IMR-90 (cell line): ENCODE measurements around the gene CEACAM20. TPM values are rescaled to one million over a fixed set of nuclear protein-coding genes. Genes with fewer than 3 reads are reported as not detected.
A peak's percentile ranks its signal among the peaks of the same experiment; 100 is the strongest.

ENCODE experiments used
- ATAC-seq: fragments of 200-7000 bp; cut with Tn5 transposase; 2 replicates; pipeline ENCODE4 v1.9.1; 2020; ENCODE audit warnings: low read depth, mild to moderate bottlenecking, moderate library complexity
- BruUV-seq: library from RNA; stranded (reverse); fragments of 400-500 nt; replicated peaks from 2 replicates; lab custom pipeline; 2021; lab: Mats Ljungman, UMichigan
- CTCF ChIA-PET: fragments of 300-600 bp; formaldehyde crosslinking; extraction: SDS; loops from one replicate; lab custom pipeline; 2021; ENCODE audit warnings: antibody characterized with exemption; lab: Yijun Ruan, JAX
- POLR2A ChIA-PET: fragments of 300-600 bp; sonication (Branson Sonifier 250); formaldehyde crosslinking; loops from one replicate; lab custom pipeline; 2022; ENCODE audit warnings: antibody characterized with exemption; ENCODE audit not compliant: unreplicated experiment; lab: Charles Lee
- DNase-seq: peaks from one replicate; pipeline ENCODE4 v3.0.0; 2013
- H2AFZ ChIP-seq: replicated peaks from 2 replicates; pipeline ENCODE3; 2013; ENCODE audit warnings: low read length, mild to moderate bottlenecking; ENCODE audit not compliant: poor library complexity
- H2AK5ac ChIP-seq: 2 replicates; pipeline ENCODE4 v1.6.1; 2013; ENCODE audit warnings: low read depth, low read length, inconsistent platforms
- H2AK9ac ChIP-seq: replicated peaks from 2 replicates; pipeline ENCODE3; 2013; ENCODE audit warnings: mild to moderate bottlenecking, low read depth, low read length, moderate library complexity; ENCODE audit not compliant: poor library complexity
- H2BK120ac ChIP-seq: 2 replicates; pipeline ENCODE4 v1.6.1; 2013; ENCODE audit warnings: low read depth, low read length, inconsistent platforms
- H2BK15ac ChIP-seq: 3 replicates; pipeline ENCODE4 v1.6.1; 2013; ENCODE audit warnings: low read depth, low read length, inconsistent platforms
- H2BK20ac ChIP-seq: 2 replicates; pipeline ENCODE4 v1.6.1; 2013; ENCODE audit warnings: low read depth, mild to moderate bottlenecking, inconsistent platforms, low read length, moderate library complexity
- H2BK5ac ChIP-seq: 2 replicates; pipeline ENCODE4 v1.6.1; 2013; ENCODE audit warnings: mild to moderate bottlenecking, low read depth, low read length, inconsistent platforms; ENCODE audit not compliant: poor library complexity, severe bottlenecking
- H3K14ac ChIP-seq: replicated peaks from 2 replicates; pipeline ENCODE4 v1.6.1; 2013; ENCODE audit warnings: low read depth, low read length, inconsistent platforms
- H3K18ac ChIP-seq: 2 replicates; pipeline ENCODE4 v1.6.1; 2013; ENCODE audit warnings: low read depth, low read length, control low read depth
- H3K23ac ChIP-seq: 2 replicates; pipeline ENCODE4 v1.6.1; 2013; ENCODE audit warnings: low read depth, low read length, inconsistent platforms
- H3K27ac ChIP-seq: 2 replicates; pipeline ENCODE4 v1.5.1; 2013; ENCODE audit warnings: mild to moderate bottlenecking, control low read depth, low read length; ENCODE audit not compliant: insufficient read depth
- H3K27me3 ChIP-seq: 2 replicates; pipeline ENCODE4 v1.6.1; 2013; ENCODE audit warnings: low read length; ENCODE audit not compliant: control insufficient read depth, insufficient read depth
- H3K36me3 ChIP-seq: 2 replicates; pipeline ENCODE4 v1.6.1; 2013; ENCODE audit warnings: low read length, mixed read lengths; ENCODE audit not compliant: control insufficient read depth, insufficient read depth
- H3K4ac ChIP-seq: 2 replicates; pipeline ENCODE4 v1.6.1; 2013; ENCODE audit warnings: low read depth, low read length, inconsistent platforms
- H3K4me1 ChIP-seq: 2 replicates; pipeline ENCODE4 v1.6.1; 2013; ENCODE audit warnings: low read length, mixed read lengths; ENCODE audit not compliant: control insufficient read depth, insufficient read depth
- H3K4me2 ChIP-seq: 2 replicates; pipeline ENCODE4 v1.6.1; 2013; ENCODE audit warnings: low read depth, mild to moderate bottlenecking, control low read depth, low read length, moderate library complexity
- H3K4me3 ChIP-seq: 2 replicates; pipeline ENCODE4 v1.5.1; 2013; ENCODE audit warnings: low read depth, mild to moderate bottlenecking, control low read depth, low read length, moderate library complexity; ENCODE audit not compliant: insufficient read depth
- H3K56ac ChIP-seq: 2 replicates; pipeline ENCODE4 v1.6.1; 2013; ENCODE audit warnings: low read length, inconsistent platforms; ENCODE audit not compliant: insufficient read depth; ENCODE audit errors: extremely low read depth
- H3K79me1 ChIP-seq, 2 experiments: 2 replicates each; pipeline ENCODE4 v1.6.1; 2013; ENCODE audit warnings: low read length in 2 of 2, inconsistent platforms in 1 of 2, low read depth in 1 of 2
- H3K9ac ChIP-seq: 2 replicates; pipeline ENCODE4 v1.6.1; 2013; ENCODE audit warnings: low read depth, low read length, control low read depth
- H3K9me1 ChIP-seq: 2 replicates; pipeline ENCODE4 v1.6.1; 2013; ENCODE audit warnings: low read length, inconsistent platforms; ENCODE audit not compliant: insufficient read depth
- H3K9me3 ChIP-seq: 2 replicates; pipeline ENCODE4 v1.6.1; 2013; ENCODE audit warnings: low read length; ENCODE audit not compliant: control insufficient read depth, insufficient read depth
- H4K20me1 ChIP-seq: 2 replicates; pipeline ENCODE4 v1.6.1; 2013; ENCODE audit warnings: low read length, inconsistent platforms; ENCODE audit not compliant: insufficient read depth
- H4K5ac ChIP-seq: 2 replicates; pipeline ENCODE4 v1.6.1; 2013; ENCODE audit warnings: mild to moderate bottlenecking, low read depth, low read length, control low read depth
- H4K8ac ChIP-seq, 2 experiments: 2 replicates each; pipeline ENCODE4 v1.6.1; 2013; ENCODE audit warnings: low read depth in 2 of 2, low read length in 2 of 2, control low read depth in 1 of 2, inconsistent platforms in 1 of 2
- H4K91ac ChIP-seq: 2 replicates; pipeline ENCODE4 v1.6.1; 2013; ENCODE audit warnings: low read depth, low read length, inconsistent platforms; ENCODE audit not compliant: insufficient read depth
- BHLHE40 ChIP-seq: fragments of 150-350 bp; IDR thresholded peaks from 2 replicates; pipeline ENCODE4 v1.6.1; 2016; ENCODE audit warnings: mild to moderate bottlenecking, low read depth, low read length
- CEBPB ChIP-seq: IDR thresholded peaks from 2 replicates; pipeline ENCODE4 v1.6.1; 2012; ENCODE audit warnings: low read depth, low read length, improper control_type of control experiment
- CHD1 ChIP-seq: IDR thresholded peaks from 2 replicates; pipeline ENCODE4 v1.6.1; 2012; ENCODE audit warnings: low read depth, low read length, improper control_type of control experiment
- CTCF ChIP-seq: conservative IDR thresholded peaks from 2 replicates; pipeline ENCODE4 v1.5.1; 2012; ENCODE audit warnings: mild to moderate bottlenecking, low read depth, low read length, improper control_type of control experiment
- MAFK ChIP-seq: IDR thresholded peaks from 2 replicates; pipeline ENCODE4 v1.6.1; 2012; ENCODE audit warnings: low read depth, low read length, improper control_type of control experiment
- MAZ ChIP-seq: IDR thresholded peaks from 2 replicates; pipeline ENCODE4 v1.6.1; 2012; ENCODE audit warnings: low read depth, mild to moderate bottlenecking, low read length, improper control_type of control experiment, moderate library complexity, borderline replicate concordance
- NFE2L2 ChIP-seq: fragments of 150-350 bp; IDR thresholded peaks from 2 replicates; pipeline ENCODE4 v1.6.1; 2016; ENCODE audit warnings: low read depth, mild to moderate bottlenecking, low read length
- POLR2A ChIP-seq: IDR thresholded peaks from 2 replicates; pipeline ENCODE4 v1.6.1; 2012; ENCODE audit warnings: mild to moderate bottlenecking, low read depth, low read length
- RAD21 ChIP-seq: IDR thresholded peaks from 2 replicates; pipeline ENCODE4 v1.6.1; 2012; ENCODE audit warnings: low read length, improper control_type of control experiment
- RFX5 ChIP-seq: IDR thresholded peaks from 2 replicates; pipeline ENCODE4 v1.8.0; 2012; ENCODE audit warnings: low read depth, mild to moderate bottlenecking, low read length, moderate library complexity
- WGBS, 2 experiments: methylation state at CpG; one replicate each; pipeline versions ENCODE4 v1.1.5 to v1.1.7; 2013; ENCODE audit warnings: missing lambda C conversion rate in 2 of 2; ENCODE audit not compliant: insufficient read length in 1 of 2; ENCODE audit errors: extremely low coverage in 2 of 2; 5-methylcytosine and 5-hydroxymethylcytosine counted together
- dilution Hi-C: fragments of 300-500 bp; cut with HindIII; formaldehyde crosslinking; loops from one replicate; pipeline ENCODE4 v1.14.3; 2018; ENCODE audit warnings: low sequenced_read_pairs; ENCODE audit not compliant: unreplicated experiment
- in situ Hi-C: fragments of 300-500 bp; cut with MboI; formaldehyde crosslinking; loops from 3 replicates; pipeline ENCODE4 v1.14.3; 2019; ENCODE audit warnings: low sequenced_read_pairs, inconsistent platforms, mixed read lengths
- intact Hi-C: fragments of 100-400 bp; cut with micrococcal nuclease; formaldehyde crosslinking; loops from 2 replicates; pipeline ENCODE4 v1.10.0; 2022
- polyA plus RNA-seq, 3 experiments: library from polyadenylated mRNA; depleted of rRNA; stranded (reverse); fragments of >200 nt; gene quantifications; 2 replicates each; pipeline ENCODE4 v1.2.3, GENCODE V29; 2012; ENCODE audit warnings: low replicate concordance in 1 of 3
- total RNA-seq: library from RNA; depleted of rRNA; stranded (reverse); fragments of >200 nt; gene quantifications from 2 replicates; pipeline ENCODE4 v1.2.3, GENCODE V29; 2012
- TF ChIP-seq, protein P1 (sequence below): fragments of 150-350 bp; IDR thresholded peaks from 2 replicates; pipeline ENCODE4 v1.6.1; 2017; ENCODE audit warnings: mild to moderate bottlenecking, antibody characterized with exemption, low read length, low read depth

The CEACAM20 gene
- total and polyA plus RNA-seq, 2 of the 4 experiments (the other 2 are of a cell fraction) = not detected

- POLR2A ChIA-PET = no interaction called here
- Histone ChIP-seq H3K18ac (no peak overlapping the region), H3K4me3 (no peak overlapping the region), H3K9me3 (no peaks in the 10 kb centered on the region), H3K27me3 (no peaks in the 10 kb centered on the region), H2BK15ac (no peak overlapping the region), H3K14ac (no peak overlapping the region), H3K9me1 (0 out of 2 replicates have a peak, but pooled peaks cover 3% of the 10 kb centered on the region), H3K9ac (no peak overlapping the region), H2AK9ac (no peak overlapping the region), H2AFZ (peak overlapping the region; percentile 70), H4K8ac (no peak overlapping the region), H4K91ac (no peak overlapping the region), H4K20me1 (no peaks in the 10 kb centered on the region), H2BK5ac (no peak overlapping the region), H3K4me2 (no peak overlapping the region; the same call in 1 of the 2 replicates), H4K5ac (no peak overlapping the region), H2AK5ac (no peak overlapping the region), H2BK20ac (no peak overlapping the region), H2BK120ac (no peak overlapping the region), H3K23ac (no peak overlapping the region), H3K79me1 (no peaks in the 10 kb centered on the region), H3K4me1 (peaks cover 2% of the 10 kb centered on the region), H3K4ac (no peak overlapping the region), H3K56ac (no peak overlapping the region), H3K27ac (no peak overlapping the region), H3K36me3 (no peaks in the 10 kb centered on the region)
- ATAC-seq = no peak
- no TSS peak for BruUV-seq
- in situ Hi-C loops (loop anchor here (25.0 kb wide), 1 partner anchor 234 kb away; the partner anchor contains the start of gene CBLC), dilution Hi-C loops (no loop called here), intact Hi-C loops (no loop called here)
- CTCF ChIA-PET = no interaction called here
- no peak for DNase-seq
- no peak for TF ChIP-seq NFE2L2
- TF ChIP-seq POLR2A = no peak
- no peak for TF ChIP-seq CHD1
- TF ChIP-seq RFX5 = no peak
- TF ChIP-seq CEBPB = no peak
- TF ChIP-seq, protein P1, sequence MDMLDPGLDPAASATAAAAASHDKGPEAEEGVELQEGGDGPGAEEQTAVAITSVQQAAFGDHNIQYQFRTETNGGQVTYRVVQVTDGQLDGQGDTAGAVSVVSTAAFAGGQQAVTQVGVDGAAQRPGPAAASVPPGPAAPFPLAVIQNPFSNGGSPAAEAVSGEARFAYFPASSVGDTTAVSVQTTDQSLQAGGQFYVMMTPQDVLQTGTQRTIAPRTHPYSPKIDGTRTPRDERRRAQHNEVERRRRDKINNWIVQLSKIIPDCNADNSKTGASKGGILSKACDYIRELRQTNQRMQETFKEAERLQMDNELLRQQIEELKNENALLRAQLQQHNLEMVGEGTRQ = no peak
- TF ChIP-seq RAD21 = no peak
- TF ChIP-seq BHLHE40 = no peak
- no peak for TF ChIP-seq CTCF
- no peak for TF ChIP-seq MAFK
- no peak for TF ChIP-seq MAZ
- 85% methylated on average over 4 of the region's 6 CpGs; no CpG with 5 or more reads in 1 of the 2 experiments for WGBS, 2 experiments
These were observed 24.1 kb upstream of the CEACAM20 start for GRCh38 chr19:44553478-44554171.
